ENCODE data around the gene OR5K2.

GRCh38 chr3:98536456-98537017 is 39.1 kb downstream of the OR5K2 start:
- TF ChIP-seq REST (IDR thresholded peaks at IDR 0.05; ENCODE audit: insufficient read depth in 1 of 2, low read depth in 2 of 2, low read length in 1 of 2) (no peak), POLR2AphosphoS5 (IDR thresholded peaks at IDR 0.05; ENCODE audit: low read depth, low read length) (no peak), CTCF (IDR thresholded peaks at IDR 0.05) (no peak)
